ENCODE results near the gene NCKAP5.

NCKAP5 gene

DNA sequence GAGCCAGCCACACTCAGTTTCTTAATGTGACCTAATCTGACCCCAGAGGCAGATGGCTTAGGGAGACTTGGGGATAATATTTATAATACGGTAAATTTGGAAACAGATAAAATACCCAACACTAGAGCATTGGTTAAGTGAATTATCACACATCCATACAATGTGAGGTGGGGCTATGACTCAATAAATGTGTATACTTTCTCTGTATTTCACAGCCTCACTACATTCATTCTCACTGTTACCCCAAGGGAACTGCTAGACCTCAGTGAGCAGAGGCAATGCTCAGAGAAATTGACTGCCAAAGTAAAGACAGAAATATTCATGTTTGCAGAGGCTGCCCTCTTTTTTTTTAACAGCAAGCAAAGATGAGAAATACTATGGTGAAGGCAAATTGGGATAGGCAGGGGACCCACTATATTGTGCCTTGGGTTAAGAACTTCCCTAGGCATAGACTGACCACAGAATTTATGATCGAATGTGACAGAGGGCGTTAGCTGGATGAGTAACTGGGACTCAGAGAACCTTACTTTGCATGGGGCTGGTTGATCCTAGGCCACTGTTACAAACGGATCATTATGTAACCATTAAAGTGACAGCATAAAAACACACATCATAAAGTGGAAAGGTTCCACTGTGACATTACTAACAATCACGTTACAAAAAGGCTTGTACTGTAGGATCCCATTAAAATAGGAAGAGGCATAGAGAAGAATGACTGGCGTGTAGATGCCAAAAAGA lies 652.3 kb downstream of the NCKAP5 start:
- Histone ChIP-seq H2AK5ac (ENCODE audit: low read length) (no peak overlapping the region), H3K14ac (ENCODE audit: low read length) (no peak overlapping the region), H2BK120ac (ENCODE audit: insufficient read depth, low read length, poor library complexity) (no peak overlapping the region), H3K9me3 (ENCODE audit: insufficient read depth, low read depth, low read length) (no peaks in the 10 kb centered on the region), H2BK5ac (ENCODE audit: low read depth, low read length, poor library complexity) (no peak overlapping the region), H4K12ac (ENCODE audit: low read depth, low read length) (no peak overlapping the region), H3K4ac (ENCODE audit: low read depth, low read length) (no peak overlapping the region), H3K4me3 (ENCODE audit: low read depth, low read length) (no peak overlapping the region), H3K36me3 (ENCODE audit: control insufficient read depth in 1 of 2, insufficient read depth in 2 of 2, low read length in 2 of 2) (no peaks in the 10 kb centered on the region), H3K27me3 (ENCODE audit: insufficient read depth, low read length) (no peaks in the 10 kb centered on the region), H4K91ac (ENCODE audit: low read depth, low read length) (no peak overlapping the region), H3K4me1 (ENCODE audit: control insufficient read depth in 1 of 2, insufficient read depth in 2 of 2, low read length in 2 of 2) (no peaks in the 10 kb centered on the region), H3K27ac (ENCODE audit: low read depth, low read length) (no peak overlapping the region), H3K79me1 (ENCODE audit: low read length) (no peaks in the 10 kb centered on the region), H3K23ac (ENCODE audit: low read length) (no peak overlapping the region), H2BK12ac (ENCODE audit: low read length) (no peak overlapping the region), H3K9ac (ENCODE audit: low read length) (no peak overlapping the region), H3K79me2 (ENCODE audit: control insufficient read depth, insufficient read depth, low read length, poor library complexity) (no peaks in the 10 kb centered on the region), H3K4me2 (ENCODE audit: low read length) (no peak overlapping the region), H2AFZ (ENCODE audit: insufficient read depth, low read length, poor library complexity) (no peak overlapping the region), H3K18ac (ENCODE audit: low read length) (no peak overlapping the region), H4K8ac (ENCODE audit: low read depth, low read length) (no peak overlapping the region)
- WGBS (ENCODE audit: extremely low coverage, insufficient coverage, insufficient read length) = no CpG with 5 or more reads among the region's 6 CpGs
- no peak for DNase-seq

DNA sequence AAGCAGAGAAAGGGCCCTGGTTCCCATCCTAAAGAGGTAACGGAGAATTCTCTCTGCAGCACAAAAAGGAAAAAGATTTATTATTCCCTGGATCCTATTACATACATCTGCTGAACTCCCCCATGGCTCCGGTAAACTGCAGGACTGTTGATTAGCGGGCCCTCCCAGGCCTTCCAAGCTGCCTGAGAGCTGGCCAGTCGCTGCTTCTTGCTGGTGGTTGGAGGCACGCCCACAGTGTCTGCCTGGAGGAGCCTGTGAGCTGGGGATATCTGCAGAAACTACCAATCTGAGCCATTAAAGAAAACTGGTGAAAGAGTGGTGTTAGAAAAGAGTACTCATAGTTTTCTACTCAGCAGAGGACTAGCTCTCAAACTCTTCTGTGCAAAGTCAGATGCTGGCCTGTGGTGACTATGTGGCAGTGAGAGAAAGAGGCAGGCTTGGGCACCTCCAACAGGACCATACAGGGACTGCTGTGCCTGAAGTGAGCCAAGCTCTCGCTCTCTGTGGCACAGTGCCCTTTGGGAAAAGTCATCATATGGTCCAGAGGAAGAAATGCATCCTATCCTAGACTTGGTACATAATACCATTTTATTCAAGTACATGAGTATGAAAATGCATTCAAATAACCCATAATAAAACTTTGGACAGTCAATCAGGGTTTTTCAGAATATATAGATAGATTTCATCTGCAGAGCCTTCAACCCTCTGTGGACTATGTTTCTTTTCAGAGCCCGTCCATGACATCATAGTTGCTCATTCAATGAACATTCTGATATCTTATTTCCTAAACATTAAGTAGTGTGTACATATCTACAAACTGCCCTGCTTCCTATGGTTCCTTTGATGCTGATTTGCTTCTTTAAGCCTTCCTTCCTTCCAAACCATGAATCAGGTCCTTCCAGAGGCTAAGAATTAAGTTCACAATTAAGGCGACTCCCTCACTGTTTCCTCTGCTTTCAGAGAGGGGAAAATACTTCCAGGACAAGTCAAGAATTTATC lies 656.2 kb downstream of the NCKAP5 start:
- Histone ChIP-seq H4K91ac (ENCODE audit: low read depth, low read length) (no peak overlapping the region), H3K23ac (ENCODE audit: low read length) (no peak overlapping the region), H2AFZ (ENCODE audit: insufficient read depth, low read length, poor library complexity) (no peak overlapping the region), H2BK5ac (ENCODE audit: low read depth, low read length, poor library complexity) (no peak overlapping the region), H2BK120ac (ENCODE audit: insufficient read depth, low read length, poor library complexity) (no peak overlapping the region), H3K4me1 (ENCODE audit: control insufficient read depth in 1 of 2, insufficient read depth in 2 of 2, low read length in 2 of 2) (no peaks in the 10 kb centered on the region), H3K27me3 (ENCODE audit: insufficient read depth, low read length) (no peaks in the 10 kb centered on the region), H2BK12ac (ENCODE audit: low read length) (no peak overlapping the region), H2AK5ac (ENCODE audit: low read length) (no peak overlapping the region), H3K9ac (ENCODE audit: low read length) (no peak overlapping the region), H3K79me1 (ENCODE audit: low read length) (no peaks in the 10 kb centered on the region), H4K8ac (ENCODE audit: low read depth, low read length) (no peak overlapping the region), H3K4ac (ENCODE audit: low read depth, low read length) (no peak overlapping the region), H3K18ac (ENCODE audit: low read length) (no peak overlapping the region), H4K12ac (ENCODE audit: low read depth, low read length) (no peak overlapping the region), H3K36me3 (ENCODE audit: control insufficient read depth in 1 of 2, insufficient read depth in 2 of 2, low read length in 2 of 2) (no peaks in the 10 kb centered on the region), H3K14ac (ENCODE audit: low read length) (no peak overlapping the region), H3K4me3 (ENCODE audit: low read depth, low read length) (no peak overlapping the region), H3K9me3 (ENCODE audit: insufficient read depth, low read depth, low read length) (no peaks in the 10 kb centered on the region), H3K79me2 (ENCODE audit: control insufficient read depth, insufficient read depth, low read length, poor library complexity) (no peaks in the 10 kb centered on the region), H3K4me2 (ENCODE audit: low read length) (no peak overlapping the region), H3K27ac (ENCODE audit: low read depth, low read length) (no peak overlapping the region)
- WGBS (ENCODE audit: extremely low coverage, insufficient coverage, insufficient read length) = no CpG with 5 or more reads among the region's 8 CpGs
- no peak for DNase-seq

DNA sequence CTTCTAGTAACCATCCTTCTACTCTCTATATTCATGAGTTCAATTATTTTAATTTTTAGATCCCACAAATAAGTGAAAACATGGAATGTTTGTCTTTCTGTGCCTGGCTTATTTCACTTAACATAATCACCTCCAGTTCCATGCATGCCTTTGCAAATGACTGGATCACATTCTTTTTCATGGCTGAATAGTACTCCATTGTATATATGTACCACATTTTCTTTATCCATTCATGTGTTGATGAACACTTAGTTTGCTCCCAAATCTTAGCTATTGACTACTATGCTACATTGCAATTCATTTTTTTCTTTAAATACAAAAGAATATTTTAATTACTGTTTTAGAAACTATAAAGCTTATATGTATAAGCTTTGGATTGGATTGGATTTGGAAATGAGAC lies 657.8 kb downstream of the NCKAP5 start:
- Histone ChIP-seq H3K36me3 (ENCODE audit: control insufficient read depth in 1 of 2, insufficient read depth in 2 of 2, low read length in 2 of 2) (no peaks in the 10 kb centered on the region), H2BK5ac (ENCODE audit: low read depth, low read length, poor library complexity) (no peak overlapping the region), H3K23ac (ENCODE audit: low read length) (no peak overlapping the region)

GRCh38 chr2:132909427-132909826 lies 658.8 kb downstream of the NCKAP5 start:
- H2AFZ ChIP-seq (ENCODE audit: insufficient read depth, low read length, poor library complexity) = no peak overlapping the region
- no peak overlapping the region for H3K9ac ChIP-seq (ENCODE audit: low read length)
- H3K27ac ChIP-seq (ENCODE audit: low read depth, low read length) = no peak overlapping the region
- no peaks in the 10 kb centered on the region for H3K27me3 ChIP-seq (ENCODE audit: insufficient read depth, low read length)
- no peaks in the 10 kb centered on the region for H3K36me3 ChIP-seq (ENCODE audit: control insufficient read depth in 1 of 2, insufficient read depth in 2 of 2, low read length in 2 of 2)
- no peak overlapping the region for H4K12ac ChIP-seq (ENCODE audit: low read depth, low read length)
- H3K79me1 ChIP-seq (ENCODE audit: low read length) = no peaks in the 10 kb centered on the region
- no peaks in the 10 kb centered on the region for H3K4me1 ChIP-seq (ENCODE audit: control insufficient read depth in 1 of 2, insufficient read depth in 2 of 2, low read length in 2 of 2)
- H2BK12ac ChIP-seq (ENCODE audit: low read length) = no peak overlapping the region
- no peak overlapping the region for H3K4me2 ChIP-seq (ENCODE audit: low read length)
- no peaks in the 10 kb centered on the region for H3K9me3 ChIP-seq (ENCODE audit: insufficient read depth, low read depth, low read length)
- H2BK120ac ChIP-seq (ENCODE audit: insufficient read depth, low read length, poor library complexity) = no peak overlapping the region
- no peak overlapping the region for H3K23ac ChIP-seq (ENCODE audit: low read length)
- H3K4ac ChIP-seq (ENCODE audit: low read depth, low read length) = no peak overlapping the region
- no peak for DNase-seq
- no peak overlapping the region for H3K4me3 ChIP-seq (ENCODE audit: low read depth, low read length)
- H2BK5ac ChIP-seq (ENCODE audit: low read depth, low read length, poor library complexity) = no peak overlapping the region
- H2AK5ac ChIP-seq (ENCODE audit: low read length) = no peak overlapping the region
- no CpG with 5 or more reads among the region's 2 CpGs for WGBS (ENCODE audit: extremely low coverage, insufficient coverage, insufficient read length)
- no peak overlapping the region for H4K91ac ChIP-seq (ENCODE audit: low read depth, low read length)
- no peak overlapping the region for H4K8ac ChIP-seq (ENCODE audit: low read depth, low read length)
- H3K79me2 ChIP-seq (ENCODE audit: control insufficient read depth, insufficient read depth, low read length, poor library complexity) = no peaks in the 10 kb centered on the region
- no peak overlapping the region for H3K14ac ChIP-seq (ENCODE audit: low read length)
- H3K18ac ChIP-seq (ENCODE audit: low read length) = no peak overlapping the region

More for the DNA sequence above, 657.8 kb downstream of the NCKAP5 start:
- no peak overlapping the region for H2BK12ac ChIP-seq (ENCODE audit: low read length)
- no peaks in the 10 kb centered on the region for H3K4me1 ChIP-seq (ENCODE audit: control insufficient read depth in 1 of 2, insufficient read depth in 2 of 2, low read length in 2 of 2)
- H4K8ac ChIP-seq (ENCODE audit: low read depth, low read length) = no peak overlapping the region
- no peak overlapping the region for H2BK120ac ChIP-seq (ENCODE audit: insufficient read depth, low read length, poor library complexity)
- H3K4me2 ChIP-seq (ENCODE audit: low read length) = no peak overlapping the region
- no peak for DNase-seq
- H3K79me2 ChIP-seq (ENCODE audit: control insufficient read depth, insufficient read depth, low read length, poor library complexity) = no peaks in the 10 kb centered on the region
- H3K27ac ChIP-seq (ENCODE audit: low read depth, low read length) = no peak overlapping the region
- no peak overlapping the region for H3K4me3 ChIP-seq (ENCODE audit: low read depth, low read length)
- H3K79me1 ChIP-seq (ENCODE audit: low read length) = no peaks in the 10 kb centered on the region
- H3K9ac ChIP-seq (ENCODE audit: low read length) = no peak overlapping the region
- no peak overlapping the region for H3K4ac ChIP-seq (ENCODE audit: low read depth, low read length)
- no peaks in the 10 kb centered on the region for H3K9me3 ChIP-seq (ENCODE audit: insufficient read depth, low read depth, low read length)
- no peak overlapping the region for H3K18ac ChIP-seq (ENCODE audit: low read length)
- no peak overlapping the region for H2AK5ac ChIP-seq (ENCODE audit: low read length)
- no peak overlapping the region for H4K91ac ChIP-seq (ENCODE audit: low read depth, low read length)
- H3K14ac ChIP-seq (ENCODE audit: low read length) = no peak overlapping the region
- no peak overlapping the region for H4K12ac ChIP-seq (ENCODE audit: low read depth, low read length)
- H2AFZ ChIP-seq (ENCODE audit: insufficient read depth, low read length, poor library complexity) = no peak overlapping the region
- no peaks in the 10 kb centered on the region for H3K27me3 ChIP-seq (ENCODE audit: insufficient read depth, low read length)
